Epithelial cell of esophagus (primary cell): ENCODE measurements around the gene EDN1.

Experiments used
- DNase-seq: peaks from one replicate; pipeline ENCODE4 v3.0.0; 2010; ENCODE audit warnings: low read depth
- H3K4me3 ChIP-seq: 2 replicates; pipeline ENCODE4 v1.5.1; 2011; ENCODE audit warnings: mild to moderate bottlenecking, low read length, control low read depth
- TF ChIP-seq, protein P1 (sequence below): IDR thresholded peaks from 2 replicates; pipeline ENCODE4 v1.5.1; 2011; ENCODE audit warnings: low read depth, mild to moderate bottlenecking, low read length, control low read depth, inconsistent platforms; ENCODE audit not compliant: insufficient read depth; ENCODE audit errors: missing control alignments

The EDN1 gene

DNA sequence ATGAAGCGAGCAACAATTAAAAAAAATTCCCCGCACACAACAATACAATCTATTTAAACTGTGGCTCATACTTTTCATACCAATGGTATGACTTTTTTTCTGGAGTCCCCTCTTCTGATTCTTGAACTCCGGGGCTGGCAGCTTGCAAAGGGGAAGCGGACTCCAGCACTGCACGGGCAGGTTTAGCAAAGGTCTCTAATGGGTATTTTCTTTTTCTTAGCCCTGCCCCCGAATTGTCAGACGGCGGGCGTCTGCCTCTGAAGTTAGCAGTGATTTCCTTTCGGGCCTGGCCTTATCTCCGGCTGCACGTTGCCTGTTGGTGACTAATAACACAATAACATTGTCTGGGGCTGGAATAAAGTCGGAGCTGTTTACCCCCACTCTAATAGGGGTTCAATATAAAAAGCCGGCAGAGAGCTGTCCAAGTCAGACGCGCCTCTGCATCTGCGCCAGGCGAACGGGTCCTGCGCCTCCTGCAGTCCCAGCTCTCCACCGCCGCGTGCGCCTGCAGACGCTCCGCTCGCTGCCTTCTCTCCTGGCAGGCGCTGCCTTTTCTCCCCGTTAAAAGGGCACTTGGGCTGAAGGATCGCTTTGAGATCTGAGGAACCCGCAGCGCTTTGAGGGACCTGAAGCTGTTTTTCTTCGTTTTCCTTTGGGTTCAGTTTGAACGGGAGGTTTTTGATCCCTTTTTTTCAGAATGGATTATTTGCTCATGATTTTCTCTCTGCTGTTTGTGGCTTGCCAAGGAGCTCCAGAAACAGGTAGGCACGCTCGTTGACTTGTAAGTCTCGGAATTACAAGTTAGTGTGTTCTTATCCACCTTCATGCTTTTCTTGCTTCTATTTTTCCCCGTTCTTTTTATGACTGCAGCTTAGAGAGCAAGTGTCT lies at the start of gene EDN1:
Gene EDN1, plus strand, starts transcription at position 429 of the 888 bp plus-strand sequence. Its CDS starts 269 bp downstream, at position 698.
- TF ChIP-seq, protein P1, sequence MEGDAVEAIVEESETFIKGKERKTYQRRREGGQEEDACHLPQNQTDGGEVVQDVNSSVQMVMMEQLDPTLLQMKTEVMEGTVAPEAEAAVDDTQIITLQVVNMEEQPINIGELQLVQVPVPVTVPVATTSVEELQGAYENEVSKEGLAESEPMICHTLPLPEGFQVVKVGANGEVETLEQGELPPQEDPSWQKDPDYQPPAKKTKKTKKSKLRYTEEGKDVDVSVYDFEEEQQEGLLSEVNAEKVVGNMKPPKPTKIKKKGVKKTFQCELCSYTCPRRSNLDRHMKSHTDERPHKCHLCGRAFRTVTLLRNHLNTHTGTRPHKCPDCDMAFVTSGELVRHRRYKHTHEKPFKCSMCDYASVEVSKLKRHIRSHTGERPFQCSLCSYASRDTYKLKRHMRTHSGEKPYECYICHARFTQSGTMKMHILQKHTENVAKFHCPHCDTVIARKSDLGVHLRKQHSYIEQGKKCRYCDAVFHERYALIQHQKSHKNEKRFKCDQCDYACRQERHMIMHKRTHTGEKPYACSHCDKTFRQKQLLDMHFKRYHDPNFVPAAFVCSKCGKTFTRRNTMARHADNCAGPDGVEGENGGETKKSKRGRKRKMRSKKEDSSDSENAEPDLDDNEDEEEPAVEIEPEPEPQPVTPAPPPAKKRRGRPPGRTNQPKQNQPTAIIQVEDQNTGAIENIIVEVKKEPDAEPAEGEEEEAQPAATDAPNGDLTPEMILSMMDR = peak; percentile 56
- peak within 1 kb of the TSS; percentile 80 for H3K4me3 ChIP-seq
- DNase-seq = peak; percentile 88

- DNase-seq = peak; percentile 72
- H3K4me3 ChIP-seq = no peak overlapping the region
- TF ChIP-seq, protein P1 = no peak
Observed at GRCh38 chr6:12241493-12242175, 48.5 kb upstream of the EDN1 start.

DNA sequence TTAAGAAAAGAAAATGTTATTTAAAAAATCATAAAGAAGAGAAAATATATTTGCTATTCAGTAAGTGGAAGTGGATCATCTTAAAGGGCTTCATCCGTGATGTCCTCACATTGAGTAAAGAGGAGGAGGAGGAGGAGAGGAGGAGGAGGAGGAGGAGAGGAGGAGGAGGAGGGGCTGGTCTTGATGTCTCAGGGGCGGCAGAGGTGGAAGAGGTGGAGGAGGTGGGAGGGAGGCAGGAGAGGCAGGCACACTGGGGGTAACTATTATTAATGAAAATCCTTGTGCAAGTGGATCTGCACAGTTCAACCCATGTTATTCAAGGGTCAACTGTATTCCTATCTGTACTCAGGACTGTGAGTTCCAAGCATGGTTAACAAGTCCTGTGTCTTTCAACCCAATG lies 47.0 kb upstream of the EDN1 start:
- DNase-seq = no peak
- no peak overlapping the region for H3K4me3 ChIP-seq
- TF ChIP-seq, protein P1 = no peak

- no peak overlapping the region for H3K4me3 ChIP-seq
- TF ChIP-seq, protein P1 = no peak
- no peak for DNase-seq
Observed at GRCh38 chr6:12245360-12245759, 44.8 kb upstream of the EDN1 start.

- TF ChIP-seq, protein P1 = no peak
- DNase-seq = peak; percentile 30
- no peak overlapping the region for H3K4me3 ChIP-seq
Observed at GRCh38 chr6:12245763-12246718, 44.1 kb upstream of the EDN1 start.

GRCh38 chr6:12246900-12247299 lies 43.3 kb upstream of the EDN1 start:
- no peak overlapping the region for H3K4me3 ChIP-seq
- TF ChIP-seq, protein P1 = no peak
- DNase-seq = peak; percentile 72
